Stimulated activated CD4-positive, alpha-beta T cell treated with anti-CD3 and anti-CD28 coated beads, Interleukin-1b, Interleukin-23, amount 100 ng/mL, for 24 hours (primary cell): ENCODE data around the gene SLC35F1.
"Not testable (repeated sequence)": the region's sequence is repeated elsewhere in the genome, so short reads cannot be mapped to it uniquely, and the experiment has no call there.

Experiments used
- DNase-seq, 4 experiments: peaks; one replicate each; pipeline ENCODE4 v3.0.0-alpha.2; 2020; ENCODE audit warnings: low read depth in 4 of 4, low spot score in 1 of 4

Gene SLC35F1

DNA sequence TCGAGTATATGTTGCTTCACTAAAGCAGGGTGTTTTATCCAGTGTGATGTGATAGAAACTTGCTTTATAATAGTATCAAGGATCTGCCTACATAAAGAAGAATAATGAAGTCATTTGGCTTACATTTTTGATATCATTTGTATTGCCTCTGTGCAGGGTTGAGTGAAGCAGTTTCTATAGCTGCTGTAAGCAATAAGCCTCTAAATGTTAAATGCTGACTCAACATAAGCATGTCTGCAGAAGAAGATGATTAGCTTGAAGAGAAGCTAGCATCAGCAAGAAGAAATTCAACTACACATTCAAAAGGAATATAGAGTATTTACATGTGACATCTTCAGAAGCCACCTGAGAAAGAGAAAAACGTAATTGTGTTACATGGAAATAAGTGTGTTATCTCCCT is 17.6 kb downstream of the SLC35F1 start:
- DNase-seq = no peak

DNA sequence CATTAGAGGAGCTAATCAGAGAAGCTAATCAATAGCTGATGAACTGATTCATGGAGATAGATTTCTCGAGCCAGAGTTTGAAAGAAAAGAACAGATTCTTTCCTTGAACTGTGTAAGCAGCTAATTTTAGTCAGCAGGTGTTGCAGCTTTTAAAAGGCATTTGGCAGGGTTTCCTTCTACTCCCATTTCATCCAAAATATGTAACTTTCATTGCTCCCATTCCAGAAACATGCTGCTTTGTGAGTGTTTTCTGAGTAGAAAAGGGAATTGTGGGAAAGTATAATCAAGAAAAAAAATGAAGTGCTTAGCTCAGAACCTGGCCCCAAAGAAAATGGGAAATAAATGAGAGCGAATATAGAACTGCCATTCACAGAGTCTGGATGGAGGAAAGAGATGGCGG is 20.8 kb downstream of the SLC35F1 start:
- no peak for DNase-seq

DNA sequence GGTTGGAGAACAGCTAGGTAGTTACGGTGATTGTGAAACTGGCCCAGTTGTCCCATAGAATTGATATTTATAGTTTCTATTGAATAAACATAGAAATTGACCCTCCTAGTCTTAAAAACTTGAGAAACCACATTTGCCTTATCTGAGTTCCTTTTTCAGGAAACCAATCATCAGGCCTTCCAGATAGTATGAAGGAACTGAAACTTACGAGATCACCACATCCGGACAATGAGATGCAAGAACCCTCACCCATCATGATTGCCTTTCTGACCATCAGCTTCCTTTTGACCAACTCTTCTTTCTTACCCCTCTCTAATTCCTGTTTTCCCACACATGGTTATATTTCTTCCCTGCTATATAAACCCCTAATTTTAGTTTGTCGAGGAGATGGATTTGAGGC is 21.8 kb downstream of the SLC35F1 start:
- DNase-seq = no peak

DNA sequence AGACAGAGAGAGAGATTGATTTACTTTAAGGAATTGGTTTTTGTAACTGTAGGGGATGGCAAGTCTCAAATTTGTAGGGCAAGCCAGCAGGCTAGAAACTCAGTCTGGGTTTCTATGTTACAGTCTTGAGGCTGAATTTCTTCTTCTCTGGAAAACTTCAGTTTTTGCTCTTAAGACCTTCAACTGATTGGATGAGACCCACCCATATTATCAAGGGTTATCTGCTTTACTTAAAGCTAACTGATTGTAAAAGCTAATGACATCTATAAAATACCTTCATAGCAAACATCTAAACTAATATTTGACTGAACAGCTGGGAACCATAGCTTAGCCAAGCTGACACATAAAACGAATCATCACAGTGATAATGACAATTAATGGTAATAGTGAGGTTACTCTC is 22.4 kb downstream of the SLC35F1 start:
- no peak for DNase-seq

DNA sequence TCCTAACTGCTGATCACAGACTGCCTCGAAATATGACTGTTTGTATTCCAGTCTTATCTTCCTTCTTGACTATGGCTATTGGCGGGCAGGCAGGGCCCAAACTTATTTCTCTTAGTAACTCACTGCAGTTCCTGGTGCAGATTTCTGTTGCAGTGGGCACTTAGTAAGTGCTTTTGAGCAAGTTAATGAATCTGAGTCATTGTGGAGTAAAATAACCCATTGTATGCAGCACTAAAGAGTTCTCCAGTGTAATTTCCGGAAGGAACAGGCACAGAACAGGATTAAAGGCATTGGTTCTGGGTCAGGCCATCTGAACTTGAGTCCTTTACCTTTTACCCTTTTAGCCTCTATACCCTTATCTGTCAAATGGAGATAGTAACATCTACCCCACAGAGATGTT is 23.6 kb downstream of the SLC35F1 start:
- no peak for DNase-seq

DNA sequence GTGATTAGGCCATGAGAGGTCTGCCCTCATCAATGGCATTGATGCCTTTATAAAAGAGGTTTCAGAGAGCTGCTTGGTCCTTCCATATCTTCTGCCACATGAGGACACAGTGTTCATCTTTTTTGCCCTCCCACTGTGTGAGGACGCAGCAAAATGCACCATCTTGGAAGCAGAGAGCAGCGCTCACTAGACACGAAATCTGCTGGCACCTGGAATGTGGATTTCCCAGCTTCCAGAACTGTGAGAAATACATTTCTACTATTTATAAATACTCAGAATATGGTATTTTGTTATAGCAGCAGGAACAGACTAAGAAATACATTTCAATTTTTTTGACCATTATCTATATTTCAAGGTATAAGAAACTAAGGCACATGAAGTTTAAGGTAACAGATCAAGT is 24.9 kb downstream of the SLC35F1 start:
- DNase-seq = no peak

DNA sequence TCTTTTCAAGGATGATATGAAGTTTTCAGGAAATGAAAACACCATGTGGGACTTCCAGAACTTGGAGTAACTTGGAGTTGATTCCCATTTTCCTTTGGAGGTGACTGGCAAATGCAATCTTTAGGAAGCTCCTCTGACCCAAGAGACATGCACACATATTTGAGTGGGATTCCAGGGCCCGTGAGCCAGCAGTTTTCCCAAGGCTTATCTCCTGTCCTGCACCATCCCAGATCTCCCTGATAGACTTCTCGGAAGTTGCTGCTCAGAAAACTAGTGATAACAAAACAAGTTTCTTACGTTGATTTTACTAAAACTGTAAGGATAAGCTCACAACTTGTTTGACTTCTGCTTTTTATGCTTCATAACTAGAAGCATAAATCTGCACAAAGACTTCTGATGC is 25.6 kb downstream of the SLC35F1 start:
- no peak for DNase-seq

DNA sequence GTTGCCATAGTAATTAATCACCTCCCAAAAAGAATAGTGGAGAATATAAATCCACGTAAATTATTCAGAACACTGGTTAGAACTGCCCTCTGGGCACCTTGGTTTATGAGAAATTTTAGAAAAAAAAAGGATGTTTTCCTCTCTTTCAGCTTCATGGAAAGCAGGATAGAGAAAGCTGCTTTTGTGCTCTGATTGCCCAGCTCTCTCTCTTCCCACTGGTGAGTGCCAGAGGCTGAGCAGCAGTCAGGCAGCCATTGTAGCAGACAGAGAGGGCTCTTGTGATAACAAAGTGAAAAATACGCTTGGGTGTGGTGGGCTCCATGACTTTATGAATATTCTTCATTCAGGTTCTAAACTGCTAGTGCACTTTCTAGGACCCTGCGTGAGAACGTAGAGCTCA is 26.4 kb downstream of the SLC35F1 start:
- DNase-seq = no peak

DNA sequence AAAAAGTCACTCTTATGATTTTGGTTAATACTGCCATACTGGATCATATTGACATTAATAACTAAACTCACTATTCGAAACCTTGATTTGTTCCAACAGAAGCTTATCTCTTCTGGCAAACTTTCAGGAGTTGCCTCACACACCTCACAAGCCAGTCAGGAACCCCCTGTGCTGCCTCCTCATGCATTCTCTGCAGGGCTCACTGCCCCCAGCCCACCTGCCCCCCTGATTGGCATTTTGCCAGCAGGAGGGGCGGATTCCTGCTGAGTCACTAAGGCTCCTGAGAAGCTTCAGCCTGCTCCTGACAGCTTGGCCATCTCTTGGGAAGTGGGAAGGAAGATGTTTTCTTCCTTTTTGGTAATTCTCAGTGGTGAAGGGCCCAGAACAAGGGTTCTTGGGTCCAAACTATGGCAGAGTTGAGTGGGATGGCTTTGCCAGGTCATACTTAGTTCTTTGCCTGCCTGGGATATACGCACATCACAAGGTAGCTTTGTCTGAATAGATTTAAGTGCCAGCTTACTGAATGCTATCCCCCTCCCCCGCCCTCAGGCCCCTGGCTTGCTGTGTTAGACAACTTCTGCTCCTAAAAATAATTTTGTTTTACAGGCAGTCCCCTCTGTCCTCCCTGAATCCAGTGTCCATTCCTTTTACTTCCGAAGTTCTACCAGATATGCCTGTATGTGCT is 31.4 kb downstream of the SLC35F1 start:
- DNase-seq = no peak

DNA sequence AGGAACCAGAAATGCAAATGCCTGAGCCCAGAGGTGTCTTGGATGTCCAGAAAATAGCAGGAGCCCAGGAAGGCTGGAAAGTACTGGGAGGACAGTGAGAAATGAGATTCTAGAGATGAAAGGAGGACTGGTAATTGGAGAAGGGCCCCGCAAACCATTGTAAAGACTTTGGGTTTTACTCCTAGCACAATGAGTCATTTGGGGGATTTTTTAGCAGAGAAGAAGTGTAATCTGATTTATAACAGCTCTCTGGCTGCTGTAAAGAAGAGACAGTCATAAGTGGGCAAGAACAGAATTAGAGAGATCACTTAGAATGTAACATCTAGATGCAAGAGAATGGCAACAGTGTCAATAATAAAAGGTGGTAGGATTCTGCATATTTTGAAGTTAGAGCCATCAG is 40.2 kb downstream of the SLC35F1 start:
- no peak for DNase-seq

DNA sequence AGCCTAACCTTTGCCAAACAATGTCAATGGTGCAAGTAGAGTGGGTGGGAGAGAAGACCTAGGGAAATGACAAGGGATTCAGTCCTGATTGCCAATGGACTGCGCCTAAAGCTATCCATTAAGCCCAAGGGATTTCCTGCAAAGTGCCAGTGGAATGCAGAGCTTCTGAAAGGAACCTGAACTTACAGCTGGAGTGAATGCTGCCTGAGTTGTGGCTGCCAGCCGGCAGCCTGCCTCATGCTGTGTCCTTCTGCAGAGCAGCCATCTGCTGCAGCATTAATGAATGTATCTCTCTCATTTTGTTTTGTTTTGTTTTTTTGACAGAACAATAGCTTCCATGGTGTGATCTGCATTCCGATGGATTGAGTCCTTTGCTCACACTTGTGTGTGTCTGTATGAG is 44.7 kb downstream of the SLC35F1 start:
- no peak for DNase-seq

DNA sequence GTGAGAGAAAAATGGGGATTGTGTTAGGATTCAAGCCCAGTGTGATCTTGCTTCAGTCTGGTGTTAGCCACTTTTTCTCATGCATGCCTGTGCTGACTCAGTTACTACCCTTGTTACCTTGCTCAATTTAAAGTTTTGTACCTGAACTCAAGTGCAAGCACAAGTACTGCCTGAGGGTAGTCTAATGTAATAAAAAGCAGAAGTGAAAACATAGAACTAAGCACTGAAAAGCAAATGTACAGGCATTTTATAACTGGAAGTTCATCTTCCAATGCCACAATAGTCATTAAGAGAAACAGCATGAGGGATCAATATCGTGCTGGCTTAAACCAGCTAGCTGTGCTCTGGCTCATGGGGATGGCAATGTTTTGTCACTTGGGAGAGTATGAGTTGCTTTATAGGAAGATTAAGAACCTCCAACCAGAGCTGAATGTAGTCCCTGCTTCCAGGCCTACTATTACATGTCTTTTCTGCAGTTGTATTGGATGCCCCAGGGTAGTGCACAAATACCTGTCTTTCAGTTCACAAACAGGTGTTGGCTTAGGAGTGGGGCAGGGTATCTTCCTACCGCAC is 48.7 kb downstream of the SLC35F1 start:
- DNase-seq = no peak

DNA sequence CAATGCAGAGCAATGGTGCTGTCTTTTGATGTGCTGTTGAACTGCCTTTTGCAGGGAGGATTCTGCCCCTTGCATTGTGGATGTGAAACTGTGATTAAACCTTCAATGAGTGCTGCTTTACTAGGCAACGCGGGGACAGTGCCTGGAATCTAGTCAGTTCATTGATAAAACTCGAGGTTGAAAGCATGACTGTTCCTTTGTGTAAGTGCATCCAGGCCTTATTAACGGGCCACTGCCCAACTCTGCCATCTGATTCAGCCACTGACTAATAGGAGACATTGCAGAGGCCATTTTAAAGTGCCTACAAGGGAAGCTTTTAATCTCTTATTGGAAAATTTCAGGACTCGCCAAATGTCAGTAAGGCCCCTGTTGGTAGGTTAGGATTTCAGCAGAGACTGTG is 49.3 kb downstream of the SLC35F1 start:
- DNase-seq = no peak

DNA sequence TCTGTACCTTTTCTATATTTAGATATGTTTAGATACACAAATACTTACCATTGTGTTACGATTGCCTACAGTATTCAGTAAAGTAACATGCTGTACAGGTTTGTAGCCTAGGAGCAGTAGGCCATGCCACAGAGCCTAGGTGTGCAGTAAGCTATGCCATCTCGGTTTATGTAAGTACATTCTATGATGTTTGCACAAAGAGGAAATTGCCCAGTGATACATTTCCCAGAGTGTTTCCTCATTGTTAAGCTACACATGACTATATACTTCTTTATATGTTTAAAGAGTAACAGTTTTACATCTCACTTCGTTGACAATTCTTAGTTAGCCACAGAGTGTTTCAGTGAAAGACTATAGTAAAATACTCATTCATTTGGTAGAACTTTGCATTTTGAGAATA is 51.5 kb downstream of the SLC35F1 start:
- DNase-seq = no peak

DNA sequence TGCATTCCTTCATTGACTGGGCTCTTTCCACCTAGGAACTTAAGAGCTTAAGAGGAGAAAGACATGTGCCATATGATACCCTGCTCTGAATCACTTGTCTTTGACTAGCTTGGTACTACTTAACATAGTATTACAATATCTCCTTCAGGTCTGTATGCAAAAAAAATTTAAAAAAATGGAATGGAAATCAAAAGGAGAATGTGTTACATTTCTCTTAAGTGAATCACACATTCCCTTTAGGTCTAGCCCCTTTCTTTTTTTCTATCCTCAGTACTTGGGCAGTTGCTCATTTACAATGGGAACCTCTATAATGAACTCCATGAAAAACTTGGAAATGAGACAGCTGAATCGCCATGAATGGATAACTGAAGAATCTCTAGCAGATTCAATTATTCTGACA is 53.8 kb downstream of the SLC35F1 start:
- no peak for DNase-seq

DNA sequence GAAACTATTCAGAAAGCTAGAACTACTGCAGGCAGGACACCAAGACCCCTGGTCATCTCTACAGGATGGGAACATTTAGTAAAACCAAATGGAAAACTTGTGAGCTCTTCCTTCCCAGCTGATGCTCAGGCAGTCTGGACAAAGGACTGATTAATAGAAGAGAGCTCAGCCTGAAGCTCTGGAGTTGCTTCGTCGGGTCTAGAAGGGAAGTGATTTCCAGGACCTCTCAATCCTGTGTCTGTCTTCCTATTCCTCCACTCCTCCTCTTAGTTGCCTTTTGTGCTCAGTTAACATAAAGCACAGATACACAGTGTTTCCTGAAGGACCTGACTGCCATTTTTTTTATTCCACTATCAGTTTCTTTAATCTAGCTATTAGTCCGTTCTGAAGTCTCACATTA is 54.2 kb downstream of the SLC35F1 start:
- no peak for DNase-seq

DNA sequence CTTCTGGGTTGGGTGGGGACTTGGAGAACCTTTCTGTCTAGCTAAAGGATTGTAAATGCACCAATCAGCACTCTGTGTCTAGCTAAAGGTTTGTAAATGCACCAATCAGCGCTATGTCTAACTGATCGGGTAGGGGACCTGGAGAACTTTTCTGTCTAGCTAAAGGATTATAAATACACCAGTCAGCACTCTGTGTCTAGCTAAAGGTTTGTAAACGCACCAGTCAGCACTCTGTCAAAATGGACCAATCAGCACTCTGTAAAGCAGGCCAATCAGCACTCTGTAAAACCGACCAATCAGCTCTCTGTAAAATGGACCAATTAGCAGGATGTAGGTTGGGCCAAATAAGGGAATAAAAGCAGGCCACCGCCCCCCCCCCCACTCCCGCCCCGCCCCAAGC is 58.7 kb downstream of the SLC35F1 start:
- not testable (repeated sequence) for DNase-seq

DNA sequence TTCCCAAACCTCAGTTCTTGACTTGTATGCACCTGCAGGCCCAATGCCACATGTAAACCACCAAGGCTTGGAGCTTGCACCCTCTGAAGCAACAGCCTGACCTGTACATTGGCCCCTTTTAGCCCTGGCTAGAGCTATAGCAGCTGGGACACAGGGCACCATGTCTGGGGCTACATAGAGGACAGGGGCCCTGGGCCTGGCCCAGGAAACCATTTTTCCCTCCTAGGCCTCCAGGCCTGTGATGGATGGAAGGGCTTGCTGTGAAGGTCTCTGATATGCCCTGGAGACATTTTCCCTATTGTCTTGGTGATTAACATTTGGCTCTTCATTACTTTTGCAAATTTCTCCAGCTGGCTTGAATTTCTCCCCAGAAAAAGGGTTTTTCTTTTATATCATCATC is 64.6 kb downstream of the SLC35F1 start:
- DNase-seq = no peak

DNA sequence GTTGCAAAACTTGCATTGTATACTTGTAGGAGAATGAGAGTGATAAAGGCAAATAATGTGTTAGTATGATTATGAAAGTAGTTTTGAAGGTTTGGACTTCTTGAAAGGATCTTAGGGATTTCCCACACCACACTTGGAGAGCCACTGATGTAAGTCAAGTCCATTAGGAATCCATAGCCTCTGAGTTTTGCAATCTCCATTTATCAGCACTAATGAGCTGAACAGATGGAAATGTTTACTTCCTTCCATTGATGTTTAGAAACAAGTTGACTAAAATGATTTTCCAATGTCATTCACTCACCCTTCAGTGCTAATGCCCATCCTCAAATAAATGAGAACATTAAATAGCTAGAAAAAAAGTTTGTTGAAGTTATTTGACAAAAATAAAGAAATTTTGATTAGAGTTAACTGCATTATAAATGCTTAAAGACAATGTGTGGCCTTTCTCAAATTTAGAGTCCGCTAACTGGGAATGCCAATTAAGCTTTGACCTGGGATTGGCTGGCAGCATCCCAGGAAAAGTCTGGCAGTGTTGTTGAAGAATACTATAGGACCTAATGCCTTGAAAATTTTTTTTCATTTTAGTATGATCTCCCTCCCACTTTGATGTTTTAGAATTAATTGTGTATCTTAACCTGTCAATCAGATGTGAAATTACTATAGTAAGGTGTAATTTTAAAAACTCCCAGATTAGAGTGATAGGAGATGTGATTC is 68.0 kb downstream of the SLC35F1 start:
- DNase-seq = no peak

DNA sequence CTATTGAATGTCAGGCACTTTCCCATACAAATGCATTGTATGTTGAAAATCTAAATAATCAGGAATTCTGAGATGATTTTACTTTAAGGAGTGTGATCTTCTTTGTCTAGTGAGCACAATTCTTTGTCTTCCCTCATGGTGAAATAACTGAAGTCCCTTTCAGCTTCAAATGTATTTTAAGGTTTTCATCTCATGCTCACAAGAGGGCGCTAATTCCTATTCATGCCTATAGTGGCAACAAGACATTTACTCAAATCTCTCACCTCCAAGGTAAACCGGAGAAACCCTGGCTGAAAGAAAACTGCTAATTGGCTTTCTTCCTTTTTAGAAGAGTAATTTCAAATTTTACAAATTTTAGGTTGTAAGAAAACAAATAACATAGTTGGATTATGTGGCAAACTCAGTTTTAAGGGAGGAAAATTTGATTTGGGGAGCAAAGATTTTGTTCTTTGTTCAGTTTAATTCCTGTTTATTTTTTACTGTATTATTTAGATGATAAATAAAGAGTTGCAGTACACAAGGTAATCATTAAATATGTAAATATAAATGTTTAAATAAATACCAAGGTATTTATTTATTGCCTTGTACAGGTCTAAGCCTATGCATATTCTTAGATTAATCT is 69.1 kb downstream of the SLC35F1 start:
- no peak for DNase-seq

DNA sequence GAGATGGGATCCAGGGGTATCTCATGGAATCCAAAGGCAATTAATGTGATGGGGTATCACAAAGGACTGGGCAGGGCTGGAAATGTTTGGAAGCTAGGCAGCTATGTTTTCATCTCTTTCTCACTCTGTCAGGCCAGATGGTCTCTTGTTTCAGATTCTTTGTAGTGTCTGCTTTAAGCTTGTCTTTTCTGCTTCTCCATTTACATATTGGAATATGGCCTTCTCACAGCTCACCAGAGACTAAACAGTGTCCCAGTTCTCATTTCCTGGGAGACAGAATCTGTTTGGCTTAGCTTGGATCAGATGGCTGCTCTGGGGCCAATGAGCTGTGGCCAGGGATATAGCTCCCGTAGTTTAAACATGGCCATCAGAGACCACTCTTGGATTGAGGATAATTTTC is 78.9 kb downstream of the SLC35F1 start:
- no peak for DNase-seq

DNA sequence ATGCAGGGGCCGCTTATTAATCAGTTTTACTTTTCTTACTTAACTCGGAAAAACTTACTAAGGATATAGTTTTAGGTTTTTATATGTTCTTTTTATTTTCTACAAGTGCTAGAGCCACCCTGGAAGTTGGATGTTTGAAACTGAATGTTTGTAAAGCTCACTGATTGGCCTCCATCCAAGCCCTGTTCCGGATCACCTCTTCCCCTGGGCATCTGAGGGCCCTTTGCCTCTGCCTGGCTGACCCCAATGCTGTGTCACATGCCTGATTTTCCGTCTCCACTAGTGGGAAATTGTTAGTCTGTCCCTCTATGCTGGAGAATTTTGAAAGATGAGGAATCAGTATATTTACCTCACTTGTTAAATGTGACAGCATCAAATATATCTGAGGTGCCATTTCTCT is 79.3 kb downstream of the SLC35F1 start:
- no peak for DNase-seq
